SH-SY5Y (cell line): Measurements from ENCODE around the gene SH3TC2.

Experiments used
- GATA2 ChIP-seq: IDR thresholded peaks from 2 replicates; pipeline ENCODE4 v1.6.1; 2011; ENCODE audit warnings: mild to moderate bottlenecking, low read depth, low read length
- GATA3 ChIP-seq: IDR thresholded peaks from 2 replicates; pipeline ENCODE4 v1.6.1; 2011; ENCODE audit warnings: low read depth, mild to moderate bottlenecking, low read length, moderate library complexity

DNA sequence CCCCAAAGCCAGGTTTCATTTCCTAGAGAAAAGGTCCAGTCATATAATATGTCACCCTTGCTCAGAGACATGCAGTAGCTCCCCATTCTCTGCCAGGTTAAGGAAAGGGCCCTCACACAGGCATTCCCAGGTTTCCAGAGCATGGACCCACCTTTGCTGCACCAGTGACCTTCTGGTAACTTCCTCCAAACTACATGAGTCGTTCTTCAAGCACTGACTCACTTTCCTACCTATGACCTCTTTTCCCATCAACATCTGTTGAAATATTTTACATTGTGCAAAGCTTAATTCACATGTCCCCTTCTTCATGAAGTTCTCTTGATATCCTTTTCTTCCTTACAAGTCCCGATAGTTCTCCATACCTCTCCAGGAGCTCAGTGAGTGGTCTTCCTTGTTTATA is 25.9 kb downstream of the SH3TC2 start:
- TF ChIP-seq GATA2, result no peak
- TF ChIP-seq GATA3, result no peak
